Thyroid gland (tissue), 4 donors: Measurements from ENCODE around the gene IFNA2. TPM values are rescaled to one million over a fixed set of nuclear protein-coding genes. Genes with fewer than 3 reads are reported as not detected.

ENCODE experiments used
- DNase-seq, 2 donors: peaks; one replicate each; pipeline ENCODE4 v3.0.0-alpha.2; 2019
- H3K27ac ChIP-seq, 3 donors: fragments of 200-600 bp; sonication (generic); 1 replicate in 2 of 3; 2 replicates in 1 of 3; pipeline ENCODE4 v1.5.1; 2016 to 2019; ENCODE audit warnings: mild to moderate bottlenecking in 1 of 3, moderate library complexity in 1 of 3
- H3K27me3 ChIP-seq: fragments of 200-600 bp; sonication (generic); one replicate; pipeline ENCODE4 v1.5.1; 2019
- H3K36me3 ChIP-seq, 2 donors: fragments of 200-600 bp; sonication (generic); one replicate each; pipeline ENCODE4 v1.5.1; 2016 to 2019
- H3K4me1 ChIP-seq, 2 donors: fragments of 200-600 bp; sonication (generic); one replicate each; pipeline ENCODE4 v1.5.1; 2017 to 2019
- H3K4me3 ChIP-seq, 3 donors: fragments of 200-600 bp; sonication (generic); replicated peaks in 1 of 3; 1 replicate in 2 of 3; 2 replicates in 1 of 3; pipeline ENCODE4 v1.5.1; 2016; ENCODE audit warnings: mild to moderate bottlenecking in 1 of 3
- H3K9me3 ChIP-seq: fragments of 200-600 bp; sonication (generic); one replicate; pipeline ENCODE4 v1.5.1; 2017
- CTCF ChIP-seq, 6 experiments: fragments of 200-600 bp in 3 of 6; fragments of 450-650 bp in 3 of 6; sonication (generic) in 3 of 6; IDR thresholded peaks; one replicate each; pipeline ENCODE4 v1.5.1; 2016 to 2019; ENCODE audit warnings: antibody characterized with exemption in 6 of 6, mild to moderate bottlenecking in 2 of 6, inconsistent platforms in 1 of 6, moderate library complexity in 1 of 6
- POLR2A ChIP-seq, 2 donors: fragments of 450-650 bp; IDR thresholded peaks; one replicate each; pipeline ENCODE4 v1.6.1; 2017; ENCODE audit warnings: antibody characterized with exemption in 2 of 2, mild to moderate bottlenecking in 2 of 2, moderate library complexity in 1 of 2
- WGBS, 2 donors: methylation state at CpG; one replicate each; pipeline ENCODE4 v1.1.5; 2017; 5-methylcytosine and 5-hydroxymethylcytosine counted together
- intact Hi-C: fragments of 100-400 bp; cut with DNase I; formaldehyde crosslinking; loops from one replicate; pipeline ENCODE4 v1.15.1; 2023
- total RNA-seq, 4 donors: library from RNA; depleted of rRNA; stranded (reverse); fragments of >200 nt; gene quantifications; one replicate each; pipeline ENCODE4 v1.2.3, GENCODE V29; 2016

IFNA2 gene
- total RNA-seq, 4 donors from 2014 or later = not detected

- WGBS, 2 donors = 87% methylated on average over 5 of the region's 5 CpGs
- H3K27ac ChIP-seq = no peak overlapping the region
- H3K9me3 ChIP-seq = no peaks in the 10 kb centered on the region
- DNase-seq = no peak
- H3K4me1 ChIP-seq = no peaks in the 10 kb centered on the region
- TF ChIP-seq CTCF (IDR thresholded peaks at IDR 0.05) (no peak), POLR2A (IDR thresholded peaks at IDR 0.05) (no peak)
- no peak overlapping the region for H3K4me3 ChIP-seq
- H3K36me3 ChIP-seq = no peaks in the 10 kb centered on the region
- intact Hi-C loops = no loop called here
- no peaks in the 10 kb centered on the region for H3K27me3 ChIP-seq
These were observed 30.5 kb upstream of the IFNA2 start for GRCh38 chr9:21415493-21416267.

DNA sequence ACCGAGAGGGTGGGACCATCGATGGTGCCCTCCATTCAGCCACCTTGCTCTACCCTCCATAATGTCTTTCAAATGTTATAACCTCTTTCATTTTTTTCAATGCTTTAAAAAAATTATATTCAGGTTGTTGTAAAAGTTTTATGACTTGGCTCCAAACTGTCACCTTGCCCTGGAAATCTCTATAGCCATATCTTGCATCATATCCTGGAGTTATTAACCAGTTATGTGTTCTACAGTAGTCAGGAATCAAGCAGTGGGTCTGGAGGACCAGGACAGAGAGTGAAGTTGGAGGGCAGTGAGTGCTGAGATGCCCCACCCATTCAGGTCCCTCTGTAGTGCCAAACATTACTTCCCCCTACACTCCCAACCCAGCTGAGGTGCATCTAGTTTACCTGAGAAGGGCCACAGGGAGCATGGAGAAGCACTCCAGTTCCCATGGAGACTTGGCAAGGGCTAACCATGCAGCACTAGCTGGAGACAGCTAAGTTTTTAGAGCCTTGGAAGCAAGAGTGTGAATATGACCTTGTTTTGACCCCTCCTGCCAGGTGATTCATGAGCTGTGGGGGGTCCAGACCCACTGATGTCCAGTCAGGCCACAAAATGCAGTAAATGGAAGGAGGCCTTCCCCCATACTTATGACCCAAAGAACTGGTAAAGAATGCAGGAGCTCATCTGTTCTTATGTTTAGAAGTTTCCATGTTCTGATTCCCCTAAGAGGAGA lies 29.2 kb upstream of the IFNA2 start:
- peak; percentile 41 to 58 for DNase-seq
- WGBS, 2 donors = 98 to 99% methylated on average over 2 of the region's 2 CpGs
- intact Hi-C loops = no loop called here

GRCh38 chr9:21413624-21414023 lies 28.4 kb upstream of the IFNA2 start:
- DNase-seq = no peak
- H3K27me3 ChIP-seq = no peaks in the 10 kb centered on the region
- TF ChIP-seq POLR2A (IDR thresholded peaks at IDR 0.05) (no peak), CTCF (IDR thresholded peaks at IDR 0.05) (no peak)
- H3K27ac ChIP-seq = no peak overlapping the region
- no peaks in the 10 kb centered on the region for H3K36me3 ChIP-seq
- intact Hi-C loops = no loop called here
- WGBS, 2 donors = 66 to 70% methylated on average over 5 of the region's 5 CpGs
- no peaks in the 10 kb centered on the region for H3K4me1 ChIP-seq
- H3K4me3 ChIP-seq = no peak overlapping the region
- no peaks in the 10 kb centered on the region for H3K9me3 ChIP-seq

More for the DNA sequence above, 29.2 kb upstream of the IFNA2 start:
- H3K9me3 ChIP-seq = no peaks in the 10 kb centered on the region
- no peaks in the 10 kb centered on the region for H3K36me3 ChIP-seq
- no peak overlapping the region for H3K27ac ChIP-seq
- H3K4me3 ChIP-seq = no peak overlapping the region
- TF ChIP-seq CTCF (IDR thresholded peaks at IDR 0.05) (no peak), POLR2A (IDR thresholded peaks at IDR 0.05) (no peak)
- no peaks in the 10 kb centered on the region for H3K27me3 ChIP-seq
- no peaks in the 10 kb centered on the region for H3K4me1 ChIP-seq

DNA sequence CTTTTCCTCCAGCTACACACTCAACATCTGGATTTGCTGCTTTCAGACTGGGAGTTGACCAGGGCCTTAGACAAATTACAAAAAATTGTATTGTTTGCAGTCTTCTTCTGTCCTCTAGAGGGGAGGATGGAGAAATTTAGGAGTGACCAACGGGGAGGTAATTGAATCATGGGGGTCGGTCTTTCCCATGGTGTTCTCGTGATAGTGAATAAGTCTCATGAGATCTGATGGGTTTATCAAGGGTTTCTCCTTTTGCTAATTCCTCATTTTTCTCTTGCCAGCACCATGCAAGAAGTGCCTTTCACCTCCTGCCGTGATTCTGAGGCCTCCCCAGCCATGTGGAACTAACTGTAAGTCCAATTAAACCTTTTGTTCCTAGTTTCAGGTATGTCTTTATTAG lies 28.0 kb upstream of the IFNA2 start:
- DNase-seq = no peak
- Histone ChIP-seq H3K4me3 (no peak overlapping the region), H3K27me3 (no peaks in the 10 kb centered on the region), H3K36me3 (no peaks in the 10 kb centered on the region), H3K27ac (no peak overlapping the region), H3K4me1 (no peaks in the 10 kb centered on the region), H3K9me3 (no peaks in the 10 kb centered on the region)
- intact Hi-C loops = no loop called here
- no peak for TF ChIP-seq CTCF (IDR thresholded peaks at IDR 0.05)
- no peak for TF ChIP-seq POLR2A (IDR thresholded peaks at IDR 0.05)
- 73 to 86% methylated on average over 4 of the region's 4 CpGs for WGBS, 2 donors

DNA sequence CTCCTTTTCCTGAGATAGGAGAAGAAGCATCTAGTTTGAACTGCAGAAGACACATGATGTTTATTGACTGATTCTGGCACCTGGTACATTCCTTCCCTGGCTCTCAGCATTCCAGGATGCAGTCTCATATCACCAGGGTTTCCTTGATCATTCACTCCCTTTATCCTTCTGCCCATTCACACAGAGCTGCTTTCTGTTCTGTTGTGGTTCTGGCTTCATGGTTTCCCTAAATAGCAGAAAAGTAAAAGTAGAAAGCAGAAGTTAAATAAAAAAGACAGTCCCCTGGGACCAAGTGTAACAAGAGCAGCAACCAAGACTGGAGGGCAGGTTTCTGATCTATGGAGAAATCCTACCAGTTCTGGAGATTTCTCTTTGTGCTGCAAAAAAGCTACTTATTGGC lies 26.9 kb upstream of the IFNA2 start:
- intact Hi-C loops = no loop called here
- H3K4me1 ChIP-seq = no peaks in the 10 kb centered on the region
- H3K9me3 ChIP-seq = no peaks in the 10 kb centered on the region
- no peak for DNase-seq
- no peak overlapping the region for H3K27ac ChIP-seq
- H3K4me3 ChIP-seq = no peak overlapping the region
- no peak for TF ChIP-seq POLR2A (IDR thresholded peaks at IDR 0.05)
- TF ChIP-seq CTCF (IDR thresholded peaks at IDR 0.05) = no peak
- no peaks in the 10 kb centered on the region for H3K36me3 ChIP-seq
- H3K27me3 ChIP-seq = no peaks in the 10 kb centered on the region
